ENCODE results near the gene SASH1.
"Not testable (repeated sequence)": the region's sequence is repeated elsewhere in the genome, so short reads cannot be mapped to it uniquely, and the experiment has no call there.

SASH1 gene

GRCh38 chr6:148550569-148550968, 207.9 kb downstream of the SASH1 start:
- DNase-seq (no peak), ATAC-seq (no peak)

DNA sequence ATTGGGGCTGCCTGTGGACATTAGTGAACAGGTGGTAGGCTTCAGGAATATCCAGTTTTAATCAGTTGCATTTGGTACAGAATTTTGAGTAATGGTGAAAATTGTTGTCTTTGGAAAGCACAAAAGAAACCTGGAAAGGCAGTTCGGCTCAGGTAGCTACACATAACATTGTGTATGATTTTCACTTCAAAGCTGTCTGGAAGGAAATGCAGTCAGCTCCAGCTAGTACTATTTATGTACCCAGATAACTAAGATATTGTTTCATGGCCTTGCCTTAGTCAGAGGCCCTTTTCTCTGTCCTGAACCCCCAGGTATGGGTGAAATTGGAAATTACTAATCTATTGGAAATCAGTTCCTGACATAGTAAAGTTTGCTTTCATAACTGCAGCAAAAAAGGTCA, 208.6 kb downstream of the SASH1 start:
- no peak for ATAC-seq
- DNase-seq = no peak

GRCh38 chr6:148556410-148556809, 213.8 kb downstream of the SASH1 start:
- no peak for ATAC-seq
- DNase-seq = no peak

DNA sequence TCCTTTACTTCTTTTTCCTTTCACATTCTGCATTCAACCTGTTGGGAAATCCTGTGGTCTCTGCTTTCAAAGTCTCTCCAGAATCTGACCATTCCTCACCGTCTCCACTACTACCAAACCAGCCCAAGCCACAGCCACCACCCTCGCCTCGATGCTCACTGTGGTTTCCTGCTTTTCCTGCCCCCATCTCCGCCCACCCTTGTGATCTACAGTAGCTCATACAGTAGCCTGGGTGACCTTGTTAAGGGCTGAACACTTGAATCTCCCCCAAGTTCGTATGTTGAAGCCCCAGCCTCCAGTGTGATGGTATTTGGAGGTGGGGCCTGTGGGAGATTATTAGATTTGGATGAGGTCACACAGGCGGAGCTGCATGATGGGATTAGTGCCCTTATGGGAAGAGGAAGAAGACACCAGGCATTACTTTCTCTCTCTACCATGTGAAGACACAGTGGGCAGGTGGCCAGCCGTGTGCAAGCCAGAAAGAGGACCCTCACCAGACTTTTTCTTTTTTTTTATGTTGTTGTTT, 215.2 kb downstream of the SASH1 start:
- peak; percentile 24 for ATAC-seq
- peak; percentile 16 for DNase-seq

DNA sequence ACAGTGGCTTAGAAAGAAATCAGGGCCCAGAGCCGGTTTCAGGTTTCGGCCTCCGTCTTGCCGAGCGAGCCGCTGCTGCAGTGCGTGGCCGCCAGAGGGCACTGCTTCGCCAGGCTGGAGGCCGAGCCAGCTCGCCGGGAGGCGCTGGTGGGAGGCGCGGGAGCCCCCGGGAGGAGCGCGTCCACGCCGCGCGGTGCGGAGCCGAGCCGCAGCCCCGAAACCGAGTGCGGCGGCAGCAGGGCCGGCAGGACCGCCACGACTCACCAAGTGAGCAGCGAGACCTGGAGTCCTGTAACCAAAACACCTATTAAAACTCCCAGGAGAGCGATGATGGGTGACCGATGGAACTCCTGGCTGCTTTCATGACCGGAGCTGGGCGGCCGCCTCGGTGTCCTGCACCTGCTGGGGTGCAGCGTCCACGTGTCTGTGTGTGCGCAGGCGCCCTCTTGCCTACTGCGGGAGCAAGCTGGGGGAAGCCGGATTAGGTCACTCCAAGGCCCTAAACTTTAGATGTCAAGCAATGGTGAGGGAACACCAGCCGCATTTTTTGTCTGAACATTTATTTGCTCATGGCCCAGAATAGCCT, 217.3 kb downstream of the SASH1 start:
- DNase-seq (peak; percentile 79), ATAC-seq (peak; percentile 70)

- ATAC-seq = no peak
- DNase-seq = no peak
Observed at GRCh38 chr6:148561629-148562028, 219.0 kb downstream of the SASH1 start.

GRCh38 chr6:148563066-148563465, 220.4 kb downstream of the SASH1 start:
- DNase-seq (no peak), ATAC-seq (no peak)

- no peak for DNase-seq
- no peak for ATAC-seq
Observed at GRCh38 chr6:148564494-148565035, 221.9 kb downstream of the SASH1 start.

DNA sequence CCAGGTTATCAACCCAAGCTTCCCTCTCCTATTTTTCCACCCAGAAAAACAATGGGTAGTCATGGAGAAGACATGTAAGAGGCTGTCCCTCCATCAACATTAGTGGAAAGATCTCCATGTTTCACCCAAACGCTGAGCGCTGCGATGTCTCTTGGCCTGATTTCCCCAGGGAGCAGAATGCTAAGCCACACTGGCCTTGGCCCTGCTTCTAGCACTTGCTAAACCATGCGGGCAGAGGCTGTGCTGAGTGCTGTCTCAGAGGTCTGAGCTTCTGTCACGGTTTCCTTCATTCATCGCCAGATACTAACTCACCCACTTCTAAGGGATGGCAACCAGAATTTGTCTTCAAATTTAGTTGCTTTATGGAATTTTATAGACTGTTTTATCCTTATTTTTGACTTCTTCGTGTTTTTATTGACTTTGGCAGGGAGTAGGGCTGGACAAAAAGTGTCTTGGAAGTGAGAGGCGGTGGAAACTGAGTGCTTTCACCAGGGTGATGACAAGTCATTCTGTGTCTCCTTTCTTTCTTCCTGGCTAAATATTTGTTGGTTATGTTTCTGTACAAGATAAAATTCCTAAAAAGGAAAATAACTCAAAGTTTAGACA, 222.8 kb downstream of the SASH1 start:
- no peak for ATAC-seq

DNA sequence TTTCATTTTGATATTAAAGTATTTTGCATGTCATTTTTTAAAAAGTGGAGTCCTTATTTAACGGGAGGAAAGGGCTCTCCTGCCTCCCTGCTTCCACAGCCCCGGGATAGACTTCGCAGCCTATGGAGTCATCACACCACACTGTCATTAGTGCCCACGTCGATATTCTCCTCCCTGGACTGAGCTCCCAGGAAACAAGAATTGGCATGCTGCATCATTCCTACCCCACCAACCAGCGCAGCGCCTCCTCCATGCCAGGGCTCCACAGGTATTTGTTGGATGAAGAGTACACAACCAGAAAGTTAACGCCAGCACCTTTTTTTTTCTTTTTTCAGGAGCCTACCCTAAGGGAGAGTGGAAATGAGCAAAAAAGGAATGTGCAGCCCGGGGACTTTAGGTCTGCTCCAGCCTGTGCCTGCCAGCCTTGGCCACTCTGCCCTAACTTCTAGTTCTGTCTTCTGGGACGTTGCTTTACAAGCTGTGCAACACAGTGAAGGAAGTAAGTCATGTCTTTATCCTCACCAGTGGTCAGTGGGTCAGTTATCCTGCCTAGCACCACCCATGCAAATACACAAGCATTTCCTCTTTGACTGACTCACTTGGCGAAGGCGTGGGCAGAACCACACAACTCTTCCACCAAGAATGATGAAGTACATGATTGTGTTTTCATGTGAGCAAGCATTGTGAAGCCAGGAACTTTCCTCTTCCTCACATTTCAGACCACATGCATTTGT, 223.5 kb downstream of the SASH1 start:
- ATAC-seq = peak; percentile 63
- DNase-seq = peak; percentile 38

More for the DNA sequence above, 222.8 kb downstream of the SASH1 start:
- DNase-seq = no peak

DNA sequence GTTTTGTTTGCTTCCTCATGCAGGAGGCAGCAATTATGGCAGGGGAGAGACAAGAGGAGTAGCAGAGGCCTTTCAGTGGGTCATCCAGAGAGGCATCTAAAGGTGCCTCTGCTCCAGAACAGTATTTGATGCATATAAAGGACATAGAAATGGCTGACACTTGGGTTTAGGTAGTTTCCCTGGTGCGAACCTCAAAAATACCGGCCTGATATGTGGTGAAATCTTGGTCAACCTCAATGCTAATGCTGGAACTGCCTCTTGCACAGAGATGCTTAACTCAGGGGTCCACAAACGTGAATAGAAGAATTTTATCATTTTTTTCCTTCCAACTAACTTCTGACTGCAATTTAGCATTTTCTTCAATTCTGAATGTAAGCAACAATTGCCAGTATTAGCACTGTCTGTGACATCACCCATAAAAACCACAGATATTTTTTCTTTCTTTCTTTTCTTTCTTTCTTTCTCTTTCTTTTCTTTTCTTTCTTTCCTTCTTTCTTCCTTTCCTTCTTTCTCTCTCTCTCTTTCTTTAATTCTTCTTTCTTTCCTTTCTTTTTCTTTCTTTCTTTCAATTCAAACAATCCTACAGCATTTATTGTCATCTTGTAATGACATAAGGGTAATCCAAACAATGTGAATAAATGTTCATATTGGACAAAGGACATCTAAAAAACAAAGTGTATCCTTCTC, 224.2 kb downstream of the SASH1 start:
- ATAC-seq = peak; percentile 55

GRCh38 chr6:148570456-148570855, 227.8 kb downstream of the SASH1 start:
- ATAC-seq (no peak), DNase-seq (no peak)

More for the DNA sequence above, 224.2 kb downstream of the SASH1 start:
- DNase-seq = no peak

DNA sequence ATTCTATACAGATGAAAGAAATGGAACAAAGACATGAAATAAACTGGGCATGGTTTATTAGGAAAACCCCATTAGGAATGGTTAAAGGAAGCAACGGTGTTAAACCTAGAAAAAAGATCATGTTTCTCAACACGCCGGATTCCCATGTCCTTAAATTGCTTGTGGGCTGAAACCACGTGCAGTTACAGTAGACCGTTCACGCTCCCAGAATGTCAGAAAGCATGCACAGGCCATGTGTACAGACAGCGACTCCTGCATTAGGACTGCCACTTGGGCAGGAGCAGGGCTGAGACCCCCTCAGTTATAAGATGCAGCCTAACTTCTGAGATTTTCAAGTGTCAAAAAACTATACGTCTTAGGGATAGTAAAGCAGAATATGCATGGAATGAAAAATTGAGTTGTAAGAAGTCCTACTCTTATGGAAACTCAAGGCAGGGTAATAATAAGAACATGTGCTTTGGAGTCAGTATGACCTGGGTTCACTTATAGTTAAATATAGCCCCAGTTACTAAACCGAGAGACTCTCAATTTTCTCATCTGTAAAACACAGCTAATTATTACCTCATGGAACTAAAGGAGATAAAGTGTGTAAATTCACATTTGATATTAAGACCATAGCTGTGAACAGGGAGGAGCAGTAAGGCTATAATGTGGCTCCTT, 230.2 kb downstream of the SASH1 start:
- no peak for ATAC-seq
- DNase-seq = no peak

DNA sequence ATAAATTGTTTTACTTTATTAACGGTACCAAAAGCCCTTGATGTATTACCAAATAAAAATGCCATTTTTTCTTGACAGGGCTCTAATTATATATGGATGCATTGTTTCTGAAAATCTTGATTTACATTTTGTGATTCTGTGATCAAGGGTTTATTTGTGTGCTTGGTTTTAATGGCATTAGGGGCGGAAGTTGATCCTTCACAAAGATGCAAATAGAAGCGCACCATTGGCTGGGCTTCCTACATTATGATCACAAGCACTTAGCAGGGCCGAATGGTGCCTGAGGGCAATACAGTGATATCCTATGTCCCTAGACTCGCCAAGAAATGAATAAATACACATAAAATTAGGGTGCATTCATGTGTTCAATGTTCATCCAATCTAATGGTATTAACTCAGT, 231.3 kb downstream of the SASH1 start:
- DNase-seq (no peak), ATAC-seq (no peak)

- peak; percentile 39 for DNase-seq
- ATAC-seq = peak; percentile 90
Observed at GRCh38 chr6:148577687-148578488, 235.2 kb downstream of the SASH1 start.

- no peak for DNase-seq
Observed at GRCh38 chr6:148578489-148578814, 235.8 kb downstream of the SASH1 start.

DNA sequence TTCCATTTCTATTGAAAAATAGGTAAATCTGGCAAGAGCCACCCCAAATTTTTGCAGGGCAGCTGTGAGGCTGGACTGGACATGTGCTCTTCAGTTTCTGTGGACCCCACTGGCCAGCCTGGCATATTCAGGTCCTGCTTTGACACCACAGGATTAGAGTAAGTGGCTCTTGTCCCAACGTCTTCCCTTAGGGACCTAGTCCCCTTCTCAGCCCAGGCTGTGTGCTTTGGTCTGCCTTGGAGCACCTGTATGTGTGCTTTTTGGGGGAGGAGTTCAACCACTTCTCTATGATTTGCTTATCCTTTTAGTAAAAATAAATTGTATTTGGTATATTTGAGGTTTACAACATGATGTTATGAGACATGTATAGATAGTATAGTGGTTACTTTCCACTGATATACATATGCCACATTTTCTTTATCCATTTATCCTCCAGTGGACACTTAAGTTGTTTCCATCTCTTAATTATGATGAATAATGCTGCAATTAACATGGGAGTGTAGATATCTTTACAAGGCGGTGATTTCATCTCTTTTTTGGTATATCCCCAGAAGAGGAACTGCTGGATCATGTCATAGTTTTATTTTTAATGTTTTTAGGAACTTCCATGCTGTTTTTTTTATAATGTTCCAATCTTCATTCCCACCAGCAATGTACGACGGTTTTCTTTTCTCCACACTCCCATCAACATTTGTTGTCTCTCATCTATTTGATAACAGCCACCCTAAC, 236.4 kb downstream of the SASH1 start:
- no peak for DNase-seq
- no peak for ATAC-seq

More at GRCh38 chr6:148578489-148578814, 235.8 kb downstream of the SASH1 start:
- no peak for ATAC-seq

- no peak for ATAC-seq
- DNase-seq = no peak
Observed at GRCh38 chr6:148580442-148580841, 237.8 kb downstream of the SASH1 start.

DNA sequence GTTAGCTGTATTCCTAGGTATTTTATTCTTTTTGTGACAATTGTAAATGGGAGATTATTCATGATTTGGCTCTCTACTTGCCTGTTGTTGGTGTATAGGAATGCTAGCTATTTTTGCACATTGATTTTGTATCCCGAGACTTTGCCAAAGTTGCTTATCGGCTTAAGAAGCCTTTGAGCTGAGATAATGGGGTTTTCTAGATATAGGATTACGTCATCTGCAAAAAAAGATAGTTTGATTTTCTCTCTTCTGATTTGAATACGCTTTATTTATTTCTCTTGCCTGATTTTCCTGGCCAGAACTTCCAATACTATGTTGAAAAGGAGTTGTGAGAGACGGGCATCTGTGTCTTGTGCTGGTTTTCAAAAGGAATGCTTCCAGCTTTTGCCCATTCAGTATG, 241.0 kb downstream of the SASH1 start:
- ATAC-seq (no peak), DNase-seq (no peak)

GRCh38 chr6:148585641-148586040, 243.0 kb downstream of the SASH1 start:
- DNase-seq, ATAC-seq: not testable (repeated sequence)

All from stimulated activated naive CD8-positive, alpha-beta T cell treated with anti-CD3 and anti-CD28 coated beads, Interleukin-15, Interleukin-2, amounts not matched to agents 100 U/mL and 50 U/mL, for 24 hours (primary cell).